ENCODE results near the gene DDA1. TPM values are rescaled to one million over a fixed set of nuclear protein-coding genes. Genes with fewer than 3 reads are reported as not detected.

The DDA1 gene
- total RNA-seq, 1 experiment from 2014 or later: 55.6 TPM

- Mint-ChIP-seq H3K4me1 (ENCODE audit: low read depth, unreplicated experiment) (peaks cover 8% of the 10 kb centered on the region), H3K27me3 (ENCODE audit: insufficient read depth, unreplicated experiment) (no peaks in the 10 kb centered on the region), H3K27ac (ENCODE audit: unreplicated experiment) (no peak overlapping the region), H3K9me3 (ENCODE audit: unreplicated experiment) (no peaks in the 10 kb centered on the region), H3K36me3 (ENCODE audit: insufficient read depth, unreplicated experiment) (peaks cover 40% of the 10 kb centered on the region), H3K4me3 (ENCODE audit: unreplicated experiment) (peak overlapping the region; percentile 78)
- intact Hi-C loops (cut with micrococcal nuclease; ENCODE audit: unreplicated experiment): loop anchor here (1.0 kb wide), 1 partner anchor 12 kb away; no protein-coding TSS in a partner anchor
- BruUV-seq (replicated peaks): no TSS peak
- Histone ChIP-seq H3K9me3 (no peaks in the 10 kb centered on the region), H3K36me3 (ENCODE audit: control insufficient read depth, insufficient read depth, low read length) (no peaks in the 10 kb centered on the region), H3K4me3 (ENCODE audit: low read depth, low read length) (no peak overlapping the region), H3K4me1 (peaks cover 16% of the 10 kb centered on the region), H3K27me3 (replicated peaks; ENCODE audit: control insufficient read depth, insufficient read depth, low read length) (no peaks in the 10 kb centered on the region)
- ChIA-PET CTCF (interaction anchor here (0.6 to 2.8 kb wide), 15 partner anchors 9 to 1194 kb away, joined by 3 to 44 read pairs (median 6); partner anchors contain the start of gene BABAM1), POLR2A (interaction anchor here (0.6 to 1.3 kb wide), 3 partner anchors 12 to 89 kb away, joined by 4 to 12 read pairs (median 5); partner anchors contain the start of gene USE1)
- no peak for TF ChIP-seq CTCF (IDR thresholded peaks at IDR 0.05; ENCODE audit: insufficient read depth in 1 of 2, low read depth in 1 of 2, low read length in 1 of 2, severe bottlenecking in 1 of 2, unreplicated experiment in 1 of 2)
- no peak for DNase-seq
Observed at GRCh38 chr19:17304386-17305215, 4.8 kb upstream of the DDA1 start.

DNA sequence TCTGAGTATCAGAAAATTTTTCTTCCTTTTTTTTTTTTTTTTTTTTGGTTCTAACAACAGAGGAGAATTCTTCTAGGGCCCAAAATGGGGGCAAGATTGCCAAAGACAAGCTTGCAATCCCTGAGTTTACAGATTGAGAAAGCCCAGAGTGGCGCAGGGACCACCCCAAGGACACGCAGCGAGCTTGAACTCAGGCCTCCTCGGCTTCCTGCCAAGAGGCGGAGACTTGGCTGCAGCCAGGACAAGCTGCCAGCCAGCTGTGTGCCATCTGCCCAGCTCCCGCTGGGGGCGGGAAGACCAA is 4.2 kb upstream of the DDA1 start:
- Mint-ChIP-seq H3K27ac (ENCODE audit: unreplicated experiment) (no peak overlapping the region), H3K4me3 (ENCODE audit: unreplicated experiment) (peak overlapping the region; percentile 78), H3K27me3 (ENCODE audit: insufficient read depth, unreplicated experiment) (no peaks in the 10 kb centered on the region), H3K4me1 (ENCODE audit: low read depth, unreplicated experiment) (peaks cover 8% of the 10 kb centered on the region), H3K9me3 (ENCODE audit: unreplicated experiment) (no peaks in the 10 kb centered on the region), H3K36me3 (ENCODE audit: insufficient read depth, unreplicated experiment) (peaks cover 42% of the 10 kb centered on the region)
- Histone ChIP-seq H3K9me3 (no peaks in the 10 kb centered on the region), H3K4me1 (peaks cover 16% of the 10 kb centered on the region), H3K27me3 (replicated peaks; ENCODE audit: control insufficient read depth, insufficient read depth, low read length) (no peaks in the 10 kb centered on the region), H3K36me3 (ENCODE audit: control insufficient read depth, insufficient read depth, low read length) (no peaks in the 10 kb centered on the region), H3K4me3 (ENCODE audit: low read depth, low read length) (0 out of 2 replicates have a peak overlapping the region, but pooled peaks have one; percentile 0)
- CTCF ChIA-PET: interaction anchor here (0.6 to 2.8 kb wide), 16 partner anchors 9 to 1194 kb away, joined by 3 to 44 read pairs (median 6); partner anchors contain the start of gene BABAM1
- no peak for TF ChIP-seq CTCF (IDR thresholded peaks at IDR 0.05; ENCODE audit: insufficient read depth in 1 of 2, low read depth in 1 of 2, low read length in 1 of 2, severe bottlenecking in 1 of 2, unreplicated experiment in 1 of 2)
- intact Hi-C loops (cut with micrococcal nuclease; ENCODE audit: unreplicated experiment): loop anchor here (1.0 kb wide), 1 partner anchor 13 kb away; no protein-coding TSS in a partner anchor
- no peak for DNase-seq
- POLR2A ChIA-PET: interaction anchor here (0.6 to 1.3 kb wide), 3 partner anchors 12 to 90 kb away, joined by 4 to 12 read pairs (median 5); partner anchors contain the start of gene USE1
- BruUV-seq (replicated peaks): no TSS peak

GRCh38 chr19:17305517-17306284 is 3.7 kb upstream of the DDA1 start, which contains the start of gene MRPL34:
MRPL34 (plus strand) TSS chr19:17305872; CDS start chr19:17305893, 21 bp downstream.
- Histone ChIP-seq H3K4me3 (ENCODE audit: low read depth, low read length) (peak within 1 kb of the TSS; percentile 56), H3K36me3 (ENCODE audit: control insufficient read depth, insufficient read depth, low read length) (no peaks in the 10 kb centered on the region), H3K27me3 (replicated peaks; ENCODE audit: control insufficient read depth, insufficient read depth, low read length) (no peaks in the 10 kb centered on the region), H3K9me3 (no peaks in the 10 kb centered on the region), H3K4me1 (peaks cover 21% of the 10 kb centered on the region)
- no TSS peak for BruUV-seq (replicated peaks)
- ChIA-PET CTCF (interaction anchor here (0.6 to 2.8 kb wide), 16 partner anchors 10 to 1195 kb away, joined by 3 to 44 read pairs (median 6); partner anchors contain the start of gene BABAM1), POLR2A (interaction anchor here (0.6 to 1.3 kb wide), 3 partner anchors 13 to 90 kb away, joined by 4 to 12 read pairs (median 5); partner anchors contain the start of gene USE1)
- Mint-ChIP-seq H3K27me3 (ENCODE audit: insufficient read depth, unreplicated experiment) (no peaks in the 10 kb centered on the region), H3K27ac (ENCODE audit: unreplicated experiment) (peak within 1 kb of the TSS; percentile 74), H3K4me3 (ENCODE audit: unreplicated experiment) (peak within 1 kb of the TSS; percentile 78), H3K9me3 (ENCODE audit: unreplicated experiment) (no peaks in the 10 kb centered on the region), H3K36me3 (ENCODE audit: insufficient read depth, unreplicated experiment) (peaks cover 42% of the 10 kb centered on the region), H3K4me1 (ENCODE audit: low read depth, unreplicated experiment) (peaks cover 8% of the 10 kb centered on the region)
- TF ChIP-seq CTCF (IDR thresholded peaks at IDR 0.05; ENCODE audit: insufficient read depth in 1 of 2, low read depth in 1 of 2, low read length in 1 of 2, severe bottlenecking in 1 of 2, unreplicated experiment in 1 of 2): peak; percentile 82 to 86
- peak; percentile 98 to 99 for DNase-seq
- intact Hi-C loops (cut with micrococcal nuclease; ENCODE audit: unreplicated experiment): loop anchor here (1.0 kb wide), 1 partner anchor 13 kb away; no protein-coding TSS in a partner anchor

Measured in Caco-2 (cell line).